MCF 10A (cell line): Measurements from ENCODE around the gene PLA2G4B. TPM values are rescaled to one million over a fixed set of nuclear protein-coding genes. Genes with fewer than 3 reads are reported as not detected.

Experiments
- BruUV-seq: library from RNA; stranded (reverse); fragments of 400-500 nt; replicated peaks from 2 replicates; lab custom pipeline; 2021; lab: Mats Ljungman, UMichigan
- CTCF ChIA-PET: fragments of 300-600 bp; sonication (Branson Sonifier 250); formaldehyde crosslinking; extraction: SDS; loops from one replicate; lab custom pipeline; 2021; ENCODE audit warnings: antibody characterized with exemption, inconsistent platforms; lab: Yijun Ruan, JAX
- POLR2A ChIA-PET: fragments of 300-600, 350-650 bp; sonication (Branson Sonifier 250); formaldehyde crosslinking; extraction: SDS; loops from one replicate; lab custom pipeline; 2020; ENCODE audit warnings: antibody characterized with exemption, inconsistent platforms; lab: Yijun Ruan, JAX
- DNase-seq: peaks from one replicate; pipeline ENCODE4 v3.0.0-alpha.2; 2018; ENCODE audit not compliant: unreplicated experiment
- H3K27ac Mint-ChIP-seq: one replicate; pipeline ENCODE4 v1.8.0; 2022; ENCODE audit warnings: mild to moderate bottlenecking, low read depth, mixed read lengths; ENCODE audit not compliant: unreplicated experiment
- H3K27me3 Mint-ChIP-seq: one replicate; pipeline ENCODE4 v1.8.0; 2022; ENCODE audit warnings: mixed read lengths; ENCODE audit not compliant: insufficient read depth, unreplicated experiment
- H3K36me3 Mint-ChIP-seq: one replicate; pipeline ENCODE4 v1.8.0; 2022; ENCODE audit warnings: mild to moderate bottlenecking, moderate library complexity, mixed read lengths; ENCODE audit not compliant: insufficient read depth, unreplicated experiment
- H3K4me1 Mint-ChIP-seq: one replicate; pipeline ENCODE4 v1.8.0; 2022; ENCODE audit warnings: mixed read lengths; ENCODE audit not compliant: insufficient read depth, unreplicated experiment
- H3K4me3 Mint-ChIP-seq: one replicate; pipeline ENCODE4 v1.8.0; 2022; ENCODE audit warnings: mild to moderate bottlenecking, moderate library complexity, mixed read lengths; ENCODE audit not compliant: unreplicated experiment
- H3K9me3 Mint-ChIP-seq: one replicate; pipeline ENCODE4 v1.8.0; 2022; ENCODE audit warnings: mixed read lengths; ENCODE audit not compliant: unreplicated experiment
- CTCF ChIP-seq: fragments of 200-600 bp; IDR thresholded peaks from one replicate; pipeline ENCODE4 v1.8.0; 2022; ENCODE audit warnings: antibody characterized with exemption, mild to moderate bottlenecking; ENCODE audit not compliant: unreplicated experiment
- intact Hi-C: fragments of 100-400 bp; cut with micrococcal nuclease; formaldehyde crosslinking; loops from 2 replicates; pipeline ENCODE4 v1.14.1; 2022
- total RNA-seq: library from RNA; stranded (reverse); gene quantifications from 2 replicates; pipeline ENCODE4 v1.2.3, GENCODE V29; 2022

Gene PLA2G4B
- total RNA-seq, 1 experiment from 2014 or later, result 3.8 TPM

DNA sequence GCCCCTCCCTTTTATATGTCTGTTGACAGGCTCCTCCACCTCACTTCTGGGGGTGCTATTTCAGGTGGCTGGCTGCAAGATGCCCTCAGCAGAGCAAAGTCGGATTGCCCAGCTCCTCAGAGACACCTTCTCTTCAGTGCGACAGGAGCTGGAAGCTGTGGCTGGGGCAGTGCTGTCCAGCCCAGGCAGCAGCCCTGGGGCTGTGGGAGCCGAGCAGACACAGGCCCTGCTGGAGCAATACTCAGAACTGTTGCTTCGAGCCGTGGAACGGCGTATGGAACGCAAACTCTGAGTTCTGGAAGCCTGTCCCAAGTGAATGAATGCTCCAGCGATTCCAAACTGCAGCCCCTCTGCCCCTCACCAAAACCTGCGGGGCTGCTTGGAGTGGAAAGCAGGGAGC lies 13.5 kb upstream of the PLA2G4B start:
- intact Hi-C loops, result loop anchor here (5.0 kb wide), 2 partner anchors 77 to 147 kb away; partner anchors contain the start of gene EHD4
- Mint-ChIP-seq H3K4me3 (no peak overlapping the region), H3K27ac (no peak overlapping the region), H3K36me3 (peaks cover 35% of the 10 kb centered on the region), H3K9me3 (no peaks in the 10 kb centered on the region), H3K4me1 (peaks cover 6% of the 10 kb centered on the region), H3K27me3 (no peaks in the 10 kb centered on the region)
- no TSS peak for BruUV-seq
- no peak for TF ChIP-seq CTCF
- ChIA-PET POLR2A (interaction anchor here (3.8 kb wide), 1 partner anchor 50 kb away, joined by 19 read pairs; the partner anchor contains the start of gene MAPKBP1), CTCF (interaction anchor here (1.3 to 5.8 kb wide), 2 partner anchors 13 to 14 kb away, joined by 8 to 41 read pairs; no protein-coding TSS in a partner anchor)
- DNase-seq, result no peak

DNA sequence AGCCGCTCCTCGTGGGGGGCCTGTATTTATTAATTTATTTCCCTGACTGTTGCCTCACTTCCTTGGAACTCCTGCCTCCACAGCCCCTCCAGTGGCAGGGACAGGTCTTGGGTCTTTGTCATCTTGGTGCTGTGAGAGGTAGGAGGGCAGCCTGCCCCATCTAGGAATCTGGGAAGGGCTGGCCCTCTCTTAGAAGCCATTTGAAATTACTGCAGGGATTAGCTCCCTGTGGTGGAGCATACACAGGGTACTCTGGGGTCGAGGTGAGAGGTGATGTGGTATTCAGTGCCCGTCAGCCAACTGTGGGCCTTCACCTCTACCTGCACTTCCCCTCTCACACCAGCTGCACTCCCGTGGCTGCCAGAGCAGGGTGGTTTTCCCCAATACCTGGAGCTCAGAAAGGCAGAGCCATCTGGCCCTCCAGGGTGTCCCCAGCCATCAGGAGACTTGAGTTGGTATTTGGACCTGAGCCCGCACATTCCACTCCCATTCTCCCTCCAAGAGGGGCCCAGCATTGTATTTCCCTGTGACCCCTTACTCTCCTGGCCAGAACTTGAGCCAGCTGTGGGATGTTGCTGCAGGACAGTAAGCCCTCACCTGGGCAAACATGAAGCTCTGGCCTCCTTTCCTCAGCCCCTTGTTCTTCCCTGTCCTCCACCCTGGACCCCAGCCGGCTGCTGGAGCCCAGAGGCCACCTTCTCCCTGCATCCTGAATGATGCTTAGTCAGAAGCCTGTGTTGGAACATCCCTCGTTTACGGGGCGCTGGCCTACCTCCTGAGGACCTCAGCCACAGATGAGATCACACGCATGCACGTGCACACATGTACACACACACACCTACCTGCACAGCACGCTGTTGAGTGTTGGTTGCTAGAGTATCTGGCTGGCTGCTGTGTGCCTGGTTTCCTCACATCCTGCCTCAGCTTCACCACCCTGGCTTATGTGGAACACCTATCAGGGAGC lies 12.8 kb upstream of the PLA2G4B start:
- Mint-ChIP-seq H3K4me3 (no peak overlapping the region), H3K27me3 (no peaks in the 10 kb centered on the region), H3K27ac (peak overlapping the region; percentile 9), H3K36me3 (peaks cover 35% of the 10 kb centered on the region), H3K4me1 (peaks cover 6% of the 10 kb centered on the region), H3K9me3 (no peaks in the 10 kb centered on the region)
- no TSS peak for BruUV-seq
- POLR2A ChIA-PET, result interaction anchor here (0.5 to 3.8 kb wide), 5 partner anchors 48 to 158 kb away, joined by 4 to 19 read pairs (median 6); partner anchors contain the start of genes EHD4 and MAPKBP1
- intact Hi-C loops, result loop anchor here (5.0 kb wide), 2 partner anchors 76 to 146 kb away; partner anchors contain the start of gene EHD4
- DNase-seq, result no peak
- CTCF ChIA-PET, result interaction anchor here (0.7 to 1.3 kb wide), 2 partner anchors 14 to 141 kb away, joined by 3 to 8 read pairs; no protein-coding TSS in a partner anchor
- TF ChIP-seq CTCF, result no peak

DNA sequence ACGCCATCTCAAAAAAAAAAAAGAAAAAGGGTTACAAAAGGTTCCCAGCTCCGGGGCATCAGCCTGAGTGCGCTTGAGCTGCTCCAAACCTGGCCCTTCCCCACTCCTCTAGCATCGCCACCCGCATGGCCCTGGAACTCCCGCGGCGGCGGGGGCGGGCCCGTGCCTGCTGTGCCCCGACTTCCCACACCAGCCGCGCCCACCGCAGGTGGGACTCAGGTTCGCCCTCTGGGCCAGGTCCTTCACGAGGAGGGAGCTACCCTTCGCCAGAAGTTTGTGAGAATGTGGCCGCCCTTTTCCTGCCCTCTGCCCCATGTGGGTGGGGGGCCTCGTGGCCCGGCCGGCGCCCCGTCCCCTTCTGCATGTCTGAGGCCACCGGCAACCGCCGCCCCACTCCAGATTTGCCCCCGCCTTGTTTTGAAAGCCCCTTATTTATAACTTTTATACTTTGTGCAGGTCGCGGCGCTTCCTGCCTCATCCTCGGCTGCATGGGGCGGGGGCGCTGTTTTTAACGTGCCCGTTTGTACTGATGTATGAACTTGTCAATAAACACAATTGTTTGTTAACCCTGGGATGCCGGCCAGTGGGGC lies 11.3 kb upstream of the PLA2G4B start:
- ChIA-PET POLR2A (interaction anchor here (0.6 to 3.8 kb wide), 4 partner anchors 42 to 77 kb away, joined by 3 to 19 read pairs (median 6); partner anchors contain the start of gene MAPKBP1), CTCF (interaction anchor here (0.7 kb wide), 2 partner anchors 49 to 88 kb away, joined by 3 to 5 read pairs; no protein-coding TSS in a partner anchor)
- no TSS peak for BruUV-seq
- no peak for DNase-seq
- Mint-ChIP-seq H3K36me3 (peaks cover 35% of the 10 kb centered on the region), H3K4me3 (peak overlapping the region; percentile 87), H3K4me1 (peaks cover 6% of the 10 kb centered on the region), H3K9me3 (no peaks in the 10 kb centered on the region), H3K27ac (peak overlapping the region; percentile 76), H3K27me3 (no peaks in the 10 kb centered on the region)
- no peak for TF ChIP-seq CTCF
- intact Hi-C loops, result loop anchor here (5.0 kb wide), 2 partner anchors 75 to 145 kb away; partner anchors contain the start of gene EHD4
